Endothelial cell (in vitro differentiated cells): ENCODE measurements around the gene DTX4. TPM values are rescaled to one million over a fixed set of nuclear protein-coding genes. Genes with fewer than 3 reads are reported as not detected.

Experiments used
- DNase-seq: peaks from one replicate; pipeline ENCODE4 v3.0.0; 2021; ENCODE audit warnings: low spot score
- H3K27ac Mint-ChIP-seq: one replicate; pipeline ENCODE4 v1.8.0; 2021; ENCODE audit warnings: mixed read lengths, inconsistent platforms; ENCODE audit not compliant: unreplicated experiment
- H3K27me3 Mint-ChIP-seq: one replicate; pipeline ENCODE4 v1.8.0; 2021; ENCODE audit warnings: mild to moderate bottlenecking, moderate library complexity, mixed read lengths, inconsistent platforms; ENCODE audit not compliant: unreplicated experiment
- H3K36me3 Mint-ChIP-seq: one replicate; pipeline ENCODE4 v1.8.0; 2021; ENCODE audit warnings: mild to moderate bottlenecking, low read depth, mixed read lengths, inconsistent platforms; ENCODE audit not compliant: unreplicated experiment
- H3K4me1 Mint-ChIP-seq: one replicate; pipeline ENCODE4 v1.8.0; 2021; ENCODE audit warnings: mild to moderate bottlenecking, mixed read lengths, inconsistent platforms; ENCODE audit not compliant: unreplicated experiment
- H3K4me3 Mint-ChIP-seq: one replicate; pipeline ENCODE4 v1.8.0; 2021; ENCODE audit warnings: mild to moderate bottlenecking, mixed read lengths, inconsistent platforms; ENCODE audit not compliant: unreplicated experiment
- H3K9me3 Mint-ChIP-seq: one replicate; pipeline ENCODE4 v1.8.0; 2021; ENCODE audit warnings: mixed read lengths, inconsistent platforms; ENCODE audit not compliant: unreplicated experiment
- CTCF ChIP-seq: fragments of 200-600 bp; sonication (generic); IDR thresholded peaks from one replicate; pipeline ENCODE4 v1.5.0; 2021; ENCODE audit warnings: antibody characterized with exemption; ENCODE audit not compliant: unreplicated experiment
- total RNA-seq: library from RNA; stranded (reverse); fragmentation: NEBNext Ultra II Directional; extraction: Animal tissue kit (Norgen Biotek cat#: 25700); gene quantifications from one replicate; pipeline ENCODE4 v1.2.1, GENCODE V29; 2021; ENCODE audit not compliant: unreplicated experiment

The DTX4 gene
- total RNA-seq, 1 donor from 2014 or later = 29.4 TPM

DNA sequence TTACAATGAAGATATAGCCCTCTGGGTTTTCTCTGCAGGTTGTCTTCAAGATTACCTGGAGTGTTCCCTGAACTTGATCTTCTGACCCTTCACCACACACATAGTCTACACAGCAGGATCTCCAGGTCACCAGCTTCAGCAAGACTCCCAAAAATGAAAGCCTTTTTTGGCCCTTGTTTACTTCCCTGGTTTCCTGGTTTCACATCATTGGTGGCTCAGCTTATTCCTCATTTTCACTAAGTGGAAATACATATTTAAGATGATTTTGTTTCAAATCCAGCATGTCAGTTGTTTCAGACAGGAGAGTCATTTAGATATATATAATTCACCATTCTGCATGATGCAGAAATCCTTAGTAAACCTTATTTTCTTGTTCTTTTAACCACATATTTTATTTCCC lies 82.4 kb downstream of the DTX4 start:
- Mint-ChIP-seq H3K9me3 (no peaks in the 10 kb centered on the region), H3K4me1 (no peaks in the 10 kb centered on the region), H3K36me3 (no peaks in the 10 kb centered on the region), H3K27me3 (no peaks in the 10 kb centered on the region), H3K27ac (no peak overlapping the region), H3K4me3 (no peak overlapping the region)
- no peak for TF ChIP-seq CTCF
- DNase-seq = no peak

- Mint-ChIP-seq H3K27ac (no peak overlapping the region), H3K36me3 (no peaks in the 10 kb centered on the region), H3K4me3 (no peak overlapping the region), H3K4me1 (no peaks in the 10 kb centered on the region), H3K27me3 (peaks cover 1% of the 10 kb centered on the region), H3K9me3 (no peaks in the 10 kb centered on the region)
- no peak for TF ChIP-seq CTCF
- no peak for DNase-seq
Measured at GRCh38 chr11:59255281-59255680, 83.3 kb downstream of the DTX4 start.

Other genes with a start within 250 kb of the DTX4 start
- gene GLYATL1, start 232.6 kb upstream of the DTX4 start, total RNA-seq = 2.0 TPM
- gene GLYATL1B, start 85.8 kb upstream of the DTX4 start, total RNA-seq = not detected
- gene FAM111B, start 64.9 kb upstream of the DTX4 start, total RNA-seq = 3.4 TPM
- gene FAM111A, start 29.3 kb upstream of the DTX4 start, total RNA-seq = 30.8 TPM
- gene MPEG1, start 40.8 kb downstream of the DTX4 start, total RNA-seq = not detected
- gene OR5AN1, start 186.8 kb downstream of the DTX4 start, total RNA-seq = not detected